Mucosa of descending colon (tissue), 3 donors: Measurements from ENCODE around the gene SAMD4B. TPM values are rescaled to one million over a fixed set of nuclear protein-coding genes. Genes with fewer than 3 reads are reported as not detected.

Source experiments
- ATAC-seq: fragments of 200-7000 bp; cut with Tn5 transposase; one replicate; pipeline ENCODE4 v1.9.1; 2020; ENCODE audit warnings: mild to moderate bottlenecking, moderate library complexity
- DNase-seq, 3 donors: peaks; one replicate each; pipeline ENCODE4 v3.0.0-alpha.2; 2020
- H3K36me3 ChIP-seq: fragments of 200-600 bp; one replicate; pipeline ENCODE4 v1.8.0; 2021; ENCODE audit warnings: low read depth, mild to moderate bottlenecking
- H3K4me1 ChIP-seq: fragments of 200-600 bp; one replicate; pipeline ENCODE4 v1.8.0; 2021; ENCODE audit warnings: low read depth, mild to moderate bottlenecking
- H3K4me3 ChIP-seq: fragments of 200-600 bp; one replicate; pipeline ENCODE4 v1.8.0; 2021; ENCODE audit warnings: mild to moderate bottlenecking
- H3K9me3 ChIP-seq: fragments of 200-600 bp; one replicate; pipeline ENCODE4 v1.8.0; 2021; ENCODE audit warnings: mild to moderate bottlenecking
- intact Hi-C, 2 donors: fragments of 100-400 bp; cut with DNase I in 1 of 2; cut with micrococcal nuclease in 1 of 2; formaldehyde crosslinking; loops; one replicate each; pipeline versions ENCODE4 v1.11.0 to v1.11.1; 2022; cut with DNase I, micrococcal nuclease
- microRNA-seq: library from miRNA; unstranded; fragments of <30 nt; microRNA quantifications from one replicate; pipeline ENCODE4, GENCODE V29; 2019
- total RNA-seq, 3 donors: library from RNA; stranded (reverse); fragmentation: NEBNext Ultra II Directional in 2 of 3; extraction: Animal tissue kit (Norgen Biotek cat#: 25700) in 2 of 3; gene quantifications; one replicate each; pipeline versions ENCODE4 v1.2.1 to v1.2.4, GENCODE V29; 2021 to 2023
- TF ChIP-seq, protein P1 (sequence below): fragments of 200-600 bp; IDR thresholded peaks from one replicate; pipeline ENCODE4 v1.8.0; 2022; ENCODE audit warnings: antibody characterized with exemption, mild to moderate bottlenecking
- donor health status: DM: no; HTN: no; CAD: no; lungs with moderate emphysema.
- donor health status: DM: no; HTN: no; CAD: no.
- donor health status: DM: no; HTN: yes; CAD: no.

The SAMD4B gene
- total RNA-seq, 3 donors from 2014 or later, result 55.1 to 91.5 (median 67.4) TPM

DNA sequence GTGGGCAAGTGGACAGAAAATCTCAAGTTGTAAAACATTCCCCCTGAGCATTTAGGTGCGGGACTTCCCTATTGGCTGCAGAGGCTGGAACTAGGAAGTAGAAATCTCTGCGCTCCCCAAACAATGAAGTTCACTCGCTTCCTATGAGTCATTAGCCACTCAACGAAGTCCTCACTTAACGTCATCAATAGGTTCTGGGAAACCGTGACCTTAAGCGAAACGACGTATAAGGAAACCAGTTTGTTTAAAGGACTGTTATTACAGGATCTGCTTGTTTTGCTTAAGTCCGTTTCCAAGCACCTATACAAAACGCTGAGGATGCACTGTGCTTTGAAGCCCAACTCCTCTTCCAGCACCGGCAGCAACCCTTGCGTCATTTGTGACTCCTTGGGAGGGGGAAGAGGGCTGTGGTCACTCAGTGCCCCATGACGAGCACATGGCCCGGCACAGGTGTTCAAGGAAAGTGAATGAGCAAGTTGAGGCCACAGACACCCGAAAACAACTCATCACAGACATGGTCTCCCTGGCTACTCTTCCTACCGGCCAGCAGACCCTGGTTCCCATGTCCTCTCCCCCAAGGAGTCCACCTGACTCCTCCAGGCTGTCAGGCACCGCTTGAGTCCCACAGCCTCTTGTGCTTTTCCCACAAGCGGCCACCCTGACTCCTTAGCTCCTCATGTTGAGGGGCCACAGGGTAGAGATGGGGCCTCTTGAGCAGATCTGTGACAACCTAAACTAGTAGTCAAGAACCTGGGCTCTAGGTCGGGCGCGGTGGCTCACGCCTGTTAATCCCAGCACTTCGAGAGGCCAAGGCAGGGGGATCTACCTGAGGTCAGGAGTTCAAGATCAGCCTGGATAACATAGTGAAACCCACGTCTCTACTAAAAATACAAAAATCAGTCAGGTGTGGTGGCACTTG lies 88.7 kb downstream of the SAMD4B start:
- TF ChIP-seq, protein P1, sequence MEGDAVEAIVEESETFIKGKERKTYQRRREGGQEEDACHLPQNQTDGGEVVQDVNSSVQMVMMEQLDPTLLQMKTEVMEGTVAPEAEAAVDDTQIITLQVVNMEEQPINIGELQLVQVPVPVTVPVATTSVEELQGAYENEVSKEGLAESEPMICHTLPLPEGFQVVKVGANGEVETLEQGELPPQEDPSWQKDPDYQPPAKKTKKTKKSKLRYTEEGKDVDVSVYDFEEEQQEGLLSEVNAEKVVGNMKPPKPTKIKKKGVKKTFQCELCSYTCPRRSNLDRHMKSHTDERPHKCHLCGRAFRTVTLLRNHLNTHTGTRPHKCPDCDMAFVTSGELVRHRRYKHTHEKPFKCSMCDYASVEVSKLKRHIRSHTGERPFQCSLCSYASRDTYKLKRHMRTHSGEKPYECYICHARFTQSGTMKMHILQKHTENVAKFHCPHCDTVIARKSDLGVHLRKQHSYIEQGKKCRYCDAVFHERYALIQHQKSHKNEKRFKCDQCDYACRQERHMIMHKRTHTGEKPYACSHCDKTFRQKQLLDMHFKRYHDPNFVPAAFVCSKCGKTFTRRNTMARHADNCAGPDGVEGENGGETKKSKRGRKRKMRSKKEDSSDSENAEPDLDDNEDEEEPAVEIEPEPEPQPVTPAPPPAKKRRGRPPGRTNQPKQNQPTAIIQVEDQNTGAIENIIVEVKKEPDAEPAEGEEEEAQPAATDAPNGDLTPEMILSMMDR, result no peak
- peak; percentile 76 for ATAC-seq
- H3K9me3 ChIP-seq, result no peaks in the 10 kb centered on the region
- peaks cover 5% of the 10 kb centered on the region for H3K36me3 ChIP-seq
- H3K4me1 ChIP-seq, result peaks cover 18% of the 10 kb centered on the region
- peak in 1 of 3 donors; percentile 61 for DNase-seq
- no peak overlapping the region for H3K4me3 ChIP-seq
- intact Hi-C loops, result no loop called here

DNA sequence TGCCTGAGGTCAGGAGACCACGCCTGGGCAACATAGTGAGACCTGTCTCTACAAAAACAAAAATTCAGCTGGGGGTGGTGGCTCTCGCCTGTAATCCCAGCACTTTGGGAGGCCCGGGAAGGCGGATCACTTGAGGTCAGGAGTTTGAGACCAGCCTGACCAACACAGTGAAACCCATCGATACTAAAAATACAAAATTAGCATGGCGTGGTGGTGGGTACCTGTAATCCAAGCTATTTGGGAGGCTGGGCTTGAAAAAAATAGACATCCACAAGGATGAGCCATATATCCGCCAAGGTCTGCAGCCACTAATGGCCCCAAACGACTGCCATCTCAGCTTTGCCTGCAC lies 90.4 kb downstream of the SAMD4B start:
- no peak overlapping the region for H3K4me3 ChIP-seq
- TF ChIP-seq, protein P1, result no peak
- H3K36me3 ChIP-seq, result peaks cover 5% of the 10 kb centered on the region
- intact Hi-C loops, result no loop called here
- DNase-seq (peak in 1 of 3 donors; percentile 13), ATAC-seq (no peak)
- peaks cover 24% of the 10 kb centered on the region for H3K4me1 ChIP-seq
- no peaks in the 10 kb centered on the region for H3K9me3 ChIP-seq

DNA sequence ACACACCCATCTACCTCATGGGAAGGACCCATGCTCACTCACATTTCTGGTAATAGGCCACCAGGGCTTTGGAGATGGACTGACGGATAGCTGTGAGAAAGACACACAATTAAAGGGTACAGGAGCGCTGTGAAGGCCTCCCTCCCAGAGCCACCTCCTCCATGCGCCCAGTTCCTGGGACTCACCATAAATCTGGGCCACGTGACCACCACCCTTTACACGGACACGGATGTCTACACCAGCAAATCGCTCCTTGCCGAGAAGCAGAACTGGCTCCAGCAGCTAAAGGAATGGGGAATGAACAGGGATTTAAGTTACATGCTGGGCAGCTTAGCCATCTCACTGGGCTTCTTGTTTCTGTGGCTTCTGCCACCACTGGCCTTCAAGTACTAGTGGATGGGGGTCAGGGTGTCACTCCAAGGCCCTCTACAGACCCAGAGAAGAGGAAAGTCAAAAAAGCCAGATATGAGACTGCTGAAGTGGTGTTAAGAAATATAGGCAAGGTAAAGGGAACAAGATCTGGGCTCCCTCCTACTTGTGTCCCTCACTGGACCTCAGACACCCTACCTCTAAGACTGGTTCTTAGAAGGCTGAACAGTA lies 91.4 kb downstream of the SAMD4B start:
- H3K9me3 ChIP-seq, result no peaks in the 10 kb centered on the region
- H3K36me3 ChIP-seq, result peaks cover 5% of the 10 kb centered on the region
- peaks cover 24% of the 10 kb centered on the region for H3K4me1 ChIP-seq
- ATAC-seq (no peak), DNase-seq (peak in 1 of 3 donors; percentile 37)
- H3K4me3 ChIP-seq, result no peak overlapping the region
- intact Hi-C loops, result no loop called here
- TF ChIP-seq, protein P1, result no peak

DNA sequence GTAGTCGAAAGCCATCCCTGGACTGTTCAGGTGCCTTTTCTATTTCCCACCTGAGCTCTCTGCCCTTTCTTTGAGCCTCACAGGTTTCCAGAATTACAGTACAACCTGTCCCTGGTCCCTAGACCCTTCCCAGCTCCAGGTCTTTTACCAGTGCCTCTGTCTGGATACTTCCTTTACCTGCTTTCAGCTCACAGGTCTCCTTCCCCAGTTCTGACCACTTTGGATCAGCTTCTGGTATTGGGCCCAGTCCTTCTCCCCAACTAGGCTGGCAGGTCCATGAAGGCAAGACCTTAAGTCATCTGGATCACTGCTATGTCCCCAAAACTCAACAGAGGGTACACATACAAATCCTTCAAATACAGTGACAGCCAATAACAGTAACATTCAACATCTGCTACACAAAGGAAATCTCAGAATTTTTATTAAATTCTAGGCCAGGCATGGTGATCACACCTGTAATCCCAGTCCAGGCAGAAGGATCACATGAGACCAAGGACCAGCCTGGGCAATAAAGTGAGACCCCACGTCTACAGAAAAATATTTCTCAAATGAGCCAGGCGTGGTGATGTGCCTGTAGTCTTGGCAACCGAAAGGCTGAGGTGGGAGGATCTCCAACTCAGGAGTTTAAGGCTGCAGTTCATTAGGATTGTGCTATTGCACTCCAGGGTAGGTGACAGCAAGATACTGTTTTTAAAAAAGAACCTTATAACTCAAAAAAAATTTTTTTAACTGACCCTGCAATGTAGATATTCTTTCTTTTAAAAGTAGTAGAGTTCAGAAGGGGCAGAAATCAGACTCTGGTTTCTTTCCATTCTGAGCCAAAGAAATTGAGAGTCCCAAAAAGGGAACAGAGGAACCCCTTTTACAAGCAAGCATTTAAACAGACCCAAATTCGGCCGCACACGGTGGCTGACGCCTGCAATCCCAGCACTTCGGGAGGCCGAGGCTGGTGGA lies 92.2 kb downstream of the SAMD4B start:
- no peak for ATAC-seq
- DNase-seq, result no peak
- H3K9me3 ChIP-seq, result no peaks in the 10 kb centered on the region
- intact Hi-C loops, result no loop called here
- no peak overlapping the region for H3K4me3 ChIP-seq
- TF ChIP-seq, protein P1, result no peak
- H3K4me1 ChIP-seq, result peaks cover 24% of the 10 kb centered on the region
- peaks cover 5% of the 10 kb centered on the region for H3K36me3 ChIP-seq

Small RNAs within 50 kb of the gene (microRNA-seq; reads per million reads assigned to microRNA genes)
- 0.93 reads per million for gene MIR4530

Other genes starting within 250 kb of the SAMD4B start
- 100 to 1,000 TPM in 1 of 3 donors, 10 to 100 TPM in 2; 54.4 to 116 (median 76.5) TPM for gene PAK4, start 216.6 kb upstream of the SAMD4B start, total RNA-seq
- under 1 TPM in 1 of 3 donors, not detected in 2; 0.14 TPM for gene NCCRP1, start 145.5 kb upstream of the SAMD4B start, total RNA-seq
- gene SYCN, start 138.2 kb upstream of the SAMD4B start, total RNA-seq, result not detected
- not detected for gene IFNL3, start 97.4 kb upstream of the SAMD4B start, total RNA-seq
- gene IFNL4, start 93.6 kb upstream of the SAMD4B start, total RNA-seq, result not detected
- not detected for gene IFNL2, start 74.0 kb upstream of the SAMD4B start, total RNA-seq
- gene IFNL1, start 46.0 kb upstream of the SAMD4B start, total RNA-seq, result not detected
- 1 to 10 TPM in 1 of 3 donors, under 1 TPM in 2; 0.34 to 2.3 (median 0.52) TPM for gene LRFN1, start 21.6 kb upstream of the SAMD4B start, total RNA-seq
- 10 to 100 TPM; 10.3 to 23.8 (median 14.1) TPM for gene GMFG, start 6.4 kb upstream of the SAMD4B start, total RNA-seq
- gene PAF1, start 48.7 kb downstream of the SAMD4B start, total RNA-seq, result 10 to 100 TPM; 28.1 to 44.8 (median 32.3) TPM
- gene MED29, start 49.0 kb downstream of the SAMD4B start, total RNA-seq, result 10 to 100 TPM; 28.4 to 31.2 (median 28.8) TPM
- gene ZFP36, start 64.4 kb downstream of the SAMD4B start, total RNA-seq, result 100 to 1,000 TPM; 200 to 236 (median 235) TPM
- 10 to 100 TPM in 2 of 3 donors, 1 to 10 TPM in 1; 6.5 to 26.7 (median 17.9) TPM for gene PLEKHG2, start 70.2 kb downstream of the SAMD4B start, total RNA-seq
- gene RPS16, start 93.5 kb downstream of the SAMD4B start, total RNA-seq, result 1,000 to 10,000 TPM; 1,270 to 1,804 (median 1,507) TPM
- 100 to 1,000 TPM; 101 to 122 (median 102) TPM for gene SUPT5H, start 103.2 kb downstream of the SAMD4B start, total RNA-seq
- 10 to 100 TPM; 52.6 to 57.9 (median 57.7) TPM for gene TIMM50, start 138.4 kb downstream of the SAMD4B start, total RNA-seq
- gene DLL3, start 156.5 kb downstream of the SAMD4B start, total RNA-seq, result not detected
- not detected for gene SELENOV, start 172.7 kb downstream of the SAMD4B start, total RNA-seq
- 1 to 10 TPM in 1 of 3 donors, under 1 TPM in 2; 0.20 to 4.2 (median 0.72) TPM for gene EID2B, start 190.4 kb downstream of the SAMD4B start, total RNA-seq
- gene EID2, start 197.7 kb downstream of the SAMD4B start, total RNA-seq, result 10 to 100 TPM in 1 of 3 donors, 1 to 10 TPM in 2; 7.0 to 14.7 (median 9.6) TPM